ENCODE results near the gene IPO13.

DNA sequence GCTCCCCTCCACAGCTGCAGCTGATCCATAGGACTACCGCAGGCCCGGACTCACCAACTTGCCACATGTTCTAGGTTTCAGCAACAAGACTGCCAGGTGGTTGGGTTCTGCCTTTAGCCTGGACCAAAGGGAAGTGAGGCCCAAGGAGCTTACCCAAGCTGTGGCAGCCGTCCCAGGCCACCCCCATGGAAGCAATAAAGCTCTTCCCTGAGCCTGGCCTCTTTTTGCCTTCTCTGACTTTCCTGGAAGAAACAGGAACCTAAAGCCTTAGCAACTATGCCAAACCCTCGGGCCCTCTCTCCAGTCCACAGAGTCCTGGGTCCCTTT, 15.8 kb upstream of the IPO13 start:
- TF ChIP-seq POLR2AphosphoS5 (IDR thresholded peaks at IDR 0.05; ENCODE audit: low read depth, low read length) (no peak), SIN3A (IDR thresholded peaks at IDR 0.05; ENCODE audit: borderline replicate concordance, insufficient read depth, low read length) (no peak), TAF1 (IDR thresholded peaks at IDR 0.05; ENCODE audit: borderline replicate concordance, insufficient read depth, low read length) (no peak), REST (IDR thresholded peaks at IDR 0.05; ENCODE audit: insufficient read depth in 1 of 2, low read depth in 2 of 2, low read length in 2 of 2) (no peak), FOXP2 (optimal IDR thresholded peaks at IDR 0.05; ENCODE audit: borderline replicate concordance, extremely low read depth, extremely low read length, insufficient read depth) (no peak)
